ENCODE results near the gene TMEM273.

The TMEM273 gene

GRCh38 chr10:49165821-49166483 lies 22.2 kb downstream of the TMEM273 start:
- no peak for TF ChIP-seq CTCF (IDR thresholded peaks at IDR 0.05; ENCODE audit: low read length)
- no peak for TF ChIP-seq EZH2 (IDR thresholded peaks at IDR 0.05; ENCODE audit: borderline replicate concordance, low read length)
- no peaks in the 10 kb centered on the region for H3K79me2 ChIP-seq (ENCODE audit: insufficient read depth, low read length)
- H3K9ac ChIP-seq (ENCODE audit: low read length) = no peak overlapping the region
- H3K36me3 ChIP-seq (ENCODE audit: insufficient read depth, low read length) = no peaks in the 10 kb centered on the region
- H3K4me3 ChIP-seq (ENCODE audit: low read depth, low read length, poor library complexity, severe bottlenecking) = no peak overlapping the region
- no peaks in the 10 kb centered on the region for H3K9me3 ChIP-seq (ENCODE audit: low read length)
- no peaks in the 10 kb centered on the region for H4K20me1 ChIP-seq (ENCODE audit: insufficient read depth, low read length)
- H3F3A ChIP-seq (ENCODE audit: insufficient read depth, low read length) = no peaks in the 10 kb centered on the region
- peaks cover 5% of the 10 kb centered on the region for H3K4me1 ChIP-seq (ENCODE audit: insufficient read depth, low read length, severe bottlenecking)
- H3K9me2 ChIP-seq (ENCODE audit: low read depth, low read length) = no peaks in the 10 kb centered on the region
- H2AFZ ChIP-seq (ENCODE audit: low read length) = no peak overlapping the region
- no peak overlapping the region for H3K4me2 ChIP-seq (ENCODE audit: low read length)
- no peaks in the 10 kb centered on the region for H3K27me3 ChIP-seq (ENCODE audit: insufficient read depth, low read length)
- H3K27ac ChIP-seq (ENCODE audit: low read depth, low read length, poor library complexity, severe bottlenecking) = no peak overlapping the region

GRCh38 chr10:49165259-49165658 lies 22.9 kb downstream of the TMEM273 start:
- no peaks in the 10 kb centered on the region for H3K9me2 ChIP-seq (ENCODE audit: low read depth, low read length)
- H3K4me2 ChIP-seq (ENCODE audit: low read length) = no peak overlapping the region
- H2AFZ ChIP-seq (ENCODE audit: low read length) = no peak overlapping the region
- no peaks in the 10 kb centered on the region for H3K27me3 ChIP-seq (ENCODE audit: insufficient read depth, low read length)
- peaks cover 5% of the 10 kb centered on the region for H3K4me1 ChIP-seq (ENCODE audit: insufficient read depth, low read length, severe bottlenecking)
- H3K36me3 ChIP-seq (ENCODE audit: insufficient read depth, low read length) = no peaks in the 10 kb centered on the region
- TF ChIP-seq EZH2 (IDR thresholded peaks at IDR 0.05; ENCODE audit: borderline replicate concordance, low read length) (no peak), CTCF (IDR thresholded peaks at IDR 0.05; ENCODE audit: low read length) (no peak)
- H3K79me2 ChIP-seq (ENCODE audit: insufficient read depth, low read length) = no peaks in the 10 kb centered on the region
- no peak overlapping the region for H3K9ac ChIP-seq (ENCODE audit: low read length)
- H3K27ac ChIP-seq (ENCODE audit: low read depth, low read length, poor library complexity, severe bottlenecking) = no peak overlapping the region
- no peaks in the 10 kb centered on the region for H3K9me3 ChIP-seq (ENCODE audit: low read length)
- H4K20me1 ChIP-seq (ENCODE audit: insufficient read depth, low read length) = no peaks in the 10 kb centered on the region
- H3K4me3 ChIP-seq (ENCODE audit: low read depth, low read length, poor library complexity, severe bottlenecking) = no peak overlapping the region
- no peaks in the 10 kb centered on the region for H3F3A ChIP-seq (ENCODE audit: insufficient read depth, low read length)

- Histone ChIP-seq H3K9ac (ENCODE audit: low read length) (no peak overlapping the region), H3K27me3 (ENCODE audit: insufficient read depth, low read length) (no peaks in the 10 kb centered on the region), H4K20me1 (ENCODE audit: insufficient read depth, low read length) (no peaks in the 10 kb centered on the region), H3K4me3 (ENCODE audit: low read depth, low read length, poor library complexity, severe bottlenecking) (no peak overlapping the region), H3K4me2 (ENCODE audit: low read length) (no peak overlapping the region), H3K4me1 (ENCODE audit: insufficient read depth, low read length, severe bottlenecking) (peaks cover 5% of the 10 kb centered on the region), H3K79me2 (ENCODE audit: insufficient read depth, low read length) (no peaks in the 10 kb centered on the region), H3K9me3 (ENCODE audit: low read length) (no peaks in the 10 kb centered on the region), H3F3A (ENCODE audit: insufficient read depth, low read length) (no peaks in the 10 kb centered on the region), H3K27ac (ENCODE audit: low read depth, low read length, poor library complexity, severe bottlenecking) (no peak overlapping the region), H2AFZ (ENCODE audit: low read length) (peak overlapping the region; percentile 81; the same call in 1 of the 2 replicates), H3K36me3 (ENCODE audit: insufficient read depth, low read length) (no peaks in the 10 kb centered on the region), H3K9me2 (ENCODE audit: low read depth, low read length) (no peaks in the 10 kb centered on the region)
- TF ChIP-seq EZH2 (IDR thresholded peaks at IDR 0.05; ENCODE audit: borderline replicate concordance, low read length) (no peak), CTCF (IDR thresholded peaks at IDR 0.05; ENCODE audit: low read length) (peak; percentile 89)
These were observed 23.5 kb downstream of the TMEM273 start for GRCh38 chr10:49164559-49165188.

Data from OCI-LY1 (cell line).